Right lobe of liver (tissue), 4 donors: ENCODE measurements around the gene SPP2.

Source experiments
- CTCF ChIP-seq, 4 donors: fragments of 200-600 bp in 3 of 4; fragments of 450-650 bp in 1 of 4; IDR thresholded peaks; one replicate each; pipeline versions ENCODE4 v1.5.1 to v1.8.0; 2016 to 2022; ENCODE audit warnings: antibody characterized with exemption in 4 of 4, mild to moderate bottlenecking in 2 of 4
- POLR2A ChIP-seq: fragments of 450-650 bp; IDR thresholded peaks from one replicate; pipeline ENCODE4 v1.6.1; 2017; ENCODE audit warnings: antibody characterized with exemption, mild to moderate bottlenecking
- donor health status: DM: no; HTN: no; CAD: no.
- donor health status: DM: no; HTN: no; CAD: no.
- donor health status: DM: no; HTN: yes; CAD: no.

GRCh38 chr2:234025466-234025865 is 25.0 kb upstream of the SPP2 start:
- TF ChIP-seq CTCF (IDR thresholded peaks at IDR 0.05) = no peak
- no peak for TF ChIP-seq POLR2A
